A549 (cell line): ENCODE results near the gene GNB5. TPM values are rescaled to one million over a fixed set of nuclear protein-coding genes. Genes with fewer than 3 reads are reported as not detected.

Source experiments
- ATAC-seq, 2 experiments: fragments of 200-7000 bp in 1 of 2; fragments of >200 bp in 1 of 2; cut with Nextera tagmentation in 1 of 2; cut with Tn5 transposase in 1 of 2; 3 replicates each; pipeline versions ENCODE4 v1.8.0 to v1.9.1; 2018 to 2020; ENCODE audit warnings: mild to moderate bottlenecking in 1 of 2, moderate library complexity in 1 of 2
- CTCF ChIA-PET: fragments of 300-600 bp; sonication (Branson Sonifier 250); formaldehyde crosslinking; extraction: SDS; loops from one replicate; lab custom pipeline; 2021; ENCODE audit warnings: antibody characterized with exemption, inconsistent platforms; lab: Yijun Ruan, JAX
- POLR2A ChIA-PET: fragments of 350-600 bp; formaldehyde crosslinking; extraction: SDS; loops from one replicate; lab custom pipeline; 2021; ENCODE audit warnings: antibody characterized with exemption, inconsistent platforms; lab: Yijun Ruan, JAX
- DNase-seq, 2 experiments: peaks; one replicate each; pipeline versions ENCODE4 v3.0.0 to v3.0.0-alpha.2; 2011 to 2016; ENCODE audit warnings: low read depth in 1 of 2, low spot score in 1 of 2
- FAIRE-seq: peaks from 2 replicates; lab custom pipeline; 2011; peaks lifted over from hg19 to GRCh38; lab: Jason Lieb, UNC
- H3K27ac ChIP-seq, 2 experiments: fragments of >200 bp; sonication (Bioruptor Twin); formaldehyde crosslinking; 3 replicates each; pipeline ENCODE4 v1.5.1; 2016 to 2017
- H3K4me1 ChIP-seq: fragments of >200 bp; sonication (Bioruptor Twin); formaldehyde crosslinking; 3 replicates; pipeline ENCODE4 v1.6.1; 2016
- H3K4me2 ChIP-seq: fragments of >200 bp; sonication (Bioruptor Twin); formaldehyde crosslinking; 3 replicates; pipeline ENCODE4 v1.6.1; 2016
- H3K4me3 ChIP-seq: fragments of >200 bp; sonication (Bioruptor Twin); formaldehyde crosslinking; 3 replicates; pipeline ENCODE4 v1.5.1; 2016
- H3K9me3 ChIP-seq: fragments of >200 bp; sonication (Bioruptor Twin); formaldehyde crosslinking; 3 replicates; pipeline ENCODE4 v1.6.1; 2016
- BHLHE40 ChIP-seq: IDR thresholded peaks from 2 replicates; pipeline ENCODE4 v1.6.1; 2012; ENCODE audit warnings: low read depth, low read length, inconsistent platforms
- CBX2 ChIP-seq: fragments of 200-600 bp; sonication (generic); IDR thresholded peaks from 2 replicates; pipeline ENCODE4 v1.6.1; 2016; ENCODE audit warnings: low read depth, mild to moderate bottlenecking, borderline replicate concordance
- CEBPB ChIP-seq, 2 experiments: fragments of >200 bp in 1 of 2; sonication (Bioruptor Twin) in 1 of 2; formaldehyde crosslinking in 1 of 2; IDR thresholded peaks; 2 replicates each; pipeline ENCODE4 v1.6.1; 2012 to 2016
- EHF ChIP-seq: fragments of 250-450 bp; sonication (Bioruptor Pico); IDR thresholded peaks from 2 replicates; pipeline ENCODE4 v1.5.0; 2020; ENCODE audit warnings: mild to moderate bottlenecking
- EHMT2 ChIP-seq: fragments of 200-600 bp; sonication (generic); IDR thresholded peaks from 2 replicates; pipeline ENCODE4 v1.6.1; 2016; ENCODE audit warnings: antibody characterized with exemption, low read depth, mild to moderate bottlenecking, moderate library complexity
- ESRRA ChIP-seq: fragments of 150-350 bp; IDR thresholded peaks from 2 replicates; pipeline ENCODE4 v1.6.1; 2014; ENCODE audit warnings: mild to moderate bottlenecking, low read length, borderline replicate concordance
- FOSL2 ChIP-seq, 2 experiments: fragments of 450-650 bp in 1 of 2; fragments of >200 bp in 1 of 2; sonication (Bioruptor Twin) in 1 of 2; formaldehyde crosslinking; IDR thresholded peaks; 2 replicates each; pipeline versions ENCODE4 v1.5.0 to v1.6.1; 2016 to 2020; ENCODE audit warnings: mild to moderate bottlenecking in 1 of 2, moderate library complexity in 1 of 2
- HEYL ChIP-seq: fragments of 250-450 bp; sonication (Bioruptor Pico); IDR thresholded peaks from 2 replicates; pipeline ENCODE4 v1.8.0; 2021; ENCODE audit warnings: mild to moderate bottlenecking, moderate library complexity
- HOXB13 ChIP-seq: fragments of 250-450 bp; sonication (Bioruptor Pico); IDR thresholded peaks from 2 replicates; pipeline ENCODE4 v1.5.0; 2020; ENCODE audit warnings: low read depth, mild to moderate bottlenecking, moderate library complexity
- JUN ChIP-seq, 2 experiments: fragments of >200 bp; sonication (Bioruptor Twin); formaldehyde crosslinking; IDR thresholded peaks; 2 replicates in 1 of 2; 3 replicates in 1 of 2; pipeline ENCODE4 v1.6.1; 2016 to 2017
- JUNB ChIP-seq: fragments of >200 bp; sonication (Bioruptor Twin); formaldehyde crosslinking; IDR thresholded peaks from 2 replicates; pipeline ENCODE4 v1.6.1; 2016
- KDM1A ChIP-seq: fragments of 200-600 bp; sonication (generic); IDR thresholded peaks from 2 replicates; pipeline ENCODE4 v1.6.1; 2016; ENCODE audit warnings: low read depth, mild to moderate bottlenecking
- KDM5A ChIP-seq: fragments of 200-600 bp; sonication (generic); IDR thresholded peaks from 2 replicates; pipeline ENCODE4 v1.6.1; 2016; ENCODE audit warnings: antibody characterized with exemption, mild to moderate bottlenecking
- NPAS2 ChIP-seq: fragments of 250-450 bp; sonication (Bioruptor Pico); IDR thresholded peaks from 2 replicates; pipeline ENCODE4 v1.8.0; 2022; ENCODE audit warnings: mild to moderate bottlenecking, moderate library complexity, borderline replicate concordance
- PHF8 ChIP-seq: fragments of 200-600 bp; sonication (generic); IDR thresholded peaks from 2 replicates; pipeline ENCODE4 v1.6.1; 2016; ENCODE audit warnings: low read depth, mild to moderate bottlenecking, antibody characterized with exemption, moderate library complexity, borderline replicate concordance
- POLR2AphosphoS2 ChIP-seq: conservative IDR thresholded peaks from 2 replicates; pipeline ENCODE4 v1.6.1; 2012; ENCODE audit warnings: low read length, improper control_type of control experiment, inconsistent platforms
- RAD21 ChIP-seq, 2 experiments: fragments of >200 bp in 1 of 2; sonication (Bioruptor Twin) in 1 of 2; formaldehyde crosslinking in 1 of 2; IDR thresholded peaks in 1 of 2; conservative IDR thresholded peaks in 1 of 2; 2 replicates in 1 of 2; 3 replicates in 1 of 2; pipeline ENCODE4 v1.6.1; 2012 to 2018; ENCODE audit warnings: inconsistent platforms in 1 of 2
- RFX5 ChIP-seq: fragments of 450-650 bp; IDR thresholded peaks from 2 replicates; pipeline ENCODE4 v1.7.1; 2014; ENCODE audit warnings: antibody characterized with exemption, mild to moderate bottlenecking, moderate library complexity
- TFCP2L1 ChIP-seq: fragments of 250-450 bp; sonication (Bioruptor Pico); IDR thresholded peaks from 2 replicates; pipeline ENCODE4 v1.5.0; 2021; ENCODE audit warnings: mild to moderate bottlenecking
- TP53 ChIP-seq: fragments of 250-450 bp; sonication (Bioruptor Pico); IDR thresholded peaks from 2 replicates; pipeline ENCODE4 v1.5.0; 2021; ENCODE audit warnings: mild to moderate bottlenecking, moderate library complexity
- ZC3H11A ChIP-seq: fragments of 450-650 bp; IDR thresholded peaks from 2 replicates; pipeline ENCODE4 v1.6.1; 2014; ENCODE audit warnings: antibody characterized with exemption, mild to moderate bottlenecking
- ZNF302 ChIP-seq: fragments of 250-450 bp; sonication (Bioruptor Pico); IDR thresholded peaks from 2 replicates; pipeline ENCODE4 v1.9.0; 2021; ENCODE audit warnings: inconsistent platforms, mild to moderate bottlenecking, moderate library complexity
- WGBS: methylation state at CpG from one replicate; pipeline ENCODE4 v1.1.6; 2017; ENCODE audit errors: missing lambda C conversion rate; 5-methylcytosine and 5-hydroxymethylcytosine counted together
- polyA plus RNA-seq, 4 experiments: library from polyadenylated mRNA; depleted of rRNA in 3 of 4; stranded (reverse); fragments of >200 nt; fragmentation: RNase III in 1 of 4; extraction: RNeasy Plus Mini Kit Qiagen cat#74134 plus additional on column Dnase treatment in 1 of 4; gene quantifications; 2 replicates in 3 of 4; 3 replicates in 1 of 4; pipeline ENCODE4 v1.2.3, GENCODE V29; 2011 to 2017
- TF ChIP-seq, protein P1 (sequence below): fragments of 250-450 bp; sonication (Bioruptor Pico); IDR thresholded peaks from 2 replicates; pipeline ENCODE4 v1.5.0; 2020; ENCODE audit warnings: low read depth, mild to moderate bottlenecking, moderate library complexity
- TF ChIP-seq, protein P2 (sequence below): fragments of 150-350 bp; IDR thresholded peaks from 2 replicates; pipeline ENCODE4 v1.6.1; 2014; ENCODE audit warnings: low read depth, mild to moderate bottlenecking, low read length
- TF ChIP-seq, protein P3 (sequence below): IDR thresholded peaks from 2 replicates; pipeline ENCODE4 v1.6.1; 2012; ENCODE audit warnings: low read depth, borderline replicate concordance
- TF ChIP-seq, protein P4 (sequence below): fragments of >200 bp; sonication (Bioruptor Twin); formaldehyde crosslinking; IDR thresholded peaks from 2 replicates; pipeline ENCODE4 v1.6.1; 2016
- TF ChIP-seq, protein P5 (sequence below): fragments of 250-450 bp; sonication (Bioruptor Pico); IDR thresholded peaks from 2 replicates; pipeline ENCODE4 v1.5.0; 2021; ENCODE audit warnings: mild to moderate bottlenecking, moderate library complexity, borderline replicate concordance
- TF ChIP-seq, protein P6 (sequence below): fragments of 450-650 bp; IDR thresholded peaks from 2 replicates; pipeline ENCODE4 v1.6.1; 2014; ENCODE audit warnings: antibody characterized with exemption

The GNB5 gene
- polyA plus RNA-seq, 2 of the 4 experiments (the other 2 are of a cell fraction), result 57.2 to 67.5 TPM

DNA sequence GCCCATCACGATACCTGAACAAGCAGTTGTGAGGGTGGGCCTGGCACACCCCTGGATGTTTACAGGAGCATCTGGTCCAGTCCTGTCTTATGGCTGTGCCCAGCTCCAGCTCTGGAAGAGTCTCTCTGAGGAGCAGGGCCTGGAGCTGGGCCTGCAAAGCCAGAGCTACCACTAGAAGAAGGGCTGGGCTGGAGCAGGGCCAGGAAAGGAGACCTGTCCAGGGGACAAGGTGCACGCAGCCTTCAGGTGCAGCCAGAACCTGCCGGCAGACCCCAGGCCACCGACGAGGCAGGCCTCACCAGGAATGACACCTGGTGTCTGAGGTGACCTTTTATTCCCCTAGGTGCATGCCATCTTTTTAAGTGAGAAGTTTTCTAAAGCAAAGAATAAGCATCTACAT, 70.2 kb downstream of the GNB5 start:
- Histone ChIP-seq H3K4me1 (peaks cover 15% of the 10 kb centered on the region), H3K9me3 (no peaks in the 10 kb centered on the region), H3K4me2 (no peak overlapping the region)
- POLR2A ChIA-PET, result no interaction called here
- FAIRE-seq, result no peak
- CTCF ChIA-PET, result interaction anchor here (1.1 to 1.3 kb wide), 2 partner anchors 22 to 106 kb away, joined by 3 read pairs; no protein-coding TSS in a partner anchor
- no peak for DNase-seq
- peak in 1 of 2 experiments; percentile 12; a peak in 2 of 6 replicates for ATAC-seq
- no peak for TF ChIP-seq FOSL2 (IDR thresholded peaks at IDR 0.05)
- TF ChIP-seq FOSL2 (CRISPR knock-in tag; IDR thresholded peaks at IDR 0.05), result no peak
- TF ChIP-seq KDM5A, result no peak
- TF ChIP-seq ZC3H11A, result no peak
- no peak for TF ChIP-seq KDM1A
- no peak for TF ChIP-seq RFX5
- no peak for TF ChIP-seq JUNB
- TF ChIP-seq, protein P1, sequence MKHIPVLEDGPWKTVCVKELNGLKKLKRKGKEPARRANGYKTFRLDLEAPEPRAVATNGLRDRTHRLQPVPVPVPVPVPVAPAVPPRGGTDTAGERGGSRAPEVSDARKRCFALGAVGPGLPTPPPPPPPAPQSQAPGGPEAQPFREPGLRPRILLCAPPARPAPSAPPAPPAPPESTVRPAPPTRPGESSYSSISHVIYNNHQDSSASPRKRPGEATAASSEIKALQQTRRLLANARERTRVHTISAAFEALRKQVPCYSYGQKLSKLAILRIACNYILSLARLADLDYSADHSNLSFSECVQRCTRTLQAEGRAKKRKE (CRISPR knock-in tag), result no peak
- TF ChIP-seq NPAS2, result no peak
- TF ChIP-seq PHF8, result no peak
- TF ChIP-seq, protein P2, sequence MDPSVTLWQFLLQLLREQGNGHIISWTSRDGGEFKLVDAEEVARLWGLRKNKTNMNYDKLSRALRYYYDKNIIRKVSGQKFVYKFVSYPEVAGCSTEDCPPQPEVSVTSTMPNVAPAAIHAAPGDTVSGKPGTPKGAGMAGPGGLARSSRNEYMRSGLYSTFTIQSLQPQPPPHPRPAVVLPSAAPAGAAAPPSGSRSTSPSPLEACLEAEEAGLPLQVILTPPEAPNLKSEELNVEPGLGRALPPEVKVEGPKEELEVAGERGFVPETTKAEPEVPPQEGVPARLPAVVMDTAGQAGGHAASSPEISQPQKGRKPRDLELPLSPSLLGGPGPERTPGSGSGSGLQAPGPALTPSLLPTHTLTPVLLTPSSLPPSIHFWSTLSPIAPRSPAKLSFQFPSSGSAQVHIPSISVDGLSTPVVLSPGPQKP, result no peak
- no peak for TF ChIP-seq CBX2
- TF ChIP-seq, protein P3, sequence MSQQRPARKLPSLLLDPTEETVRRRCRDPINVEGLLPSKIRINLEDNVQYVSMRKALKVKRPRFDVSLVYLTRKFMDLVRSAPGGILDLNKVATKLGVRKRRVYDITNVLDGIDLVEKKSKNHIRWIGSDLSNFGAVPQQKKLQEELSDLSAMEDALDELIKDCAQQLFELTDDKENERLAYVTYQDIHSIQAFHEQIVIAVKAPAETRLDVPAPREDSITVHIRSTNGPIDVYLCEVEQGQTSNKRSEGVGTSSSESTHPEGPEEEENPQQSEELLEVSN, result no peak
- TF ChIP-seq, protein P4, sequence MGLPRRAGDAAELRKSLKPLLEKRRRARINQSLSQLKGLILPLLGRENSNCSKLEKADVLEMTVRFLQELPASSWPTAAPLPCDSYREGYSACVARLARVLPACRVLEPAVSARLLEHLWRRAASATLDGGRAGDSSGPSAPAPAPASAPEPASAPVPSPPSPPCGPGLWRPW, result no peak
- TF ChIP-seq, all 56 proteins: peak for 0
- H3K27ac ChIP-seq, result no peak overlapping the region
- no peak overlapping the region for H3K4me3 ChIP-seq
- WGBS, result 93% methylated on average over 5 of the region's 5 CpGs

DNA sequence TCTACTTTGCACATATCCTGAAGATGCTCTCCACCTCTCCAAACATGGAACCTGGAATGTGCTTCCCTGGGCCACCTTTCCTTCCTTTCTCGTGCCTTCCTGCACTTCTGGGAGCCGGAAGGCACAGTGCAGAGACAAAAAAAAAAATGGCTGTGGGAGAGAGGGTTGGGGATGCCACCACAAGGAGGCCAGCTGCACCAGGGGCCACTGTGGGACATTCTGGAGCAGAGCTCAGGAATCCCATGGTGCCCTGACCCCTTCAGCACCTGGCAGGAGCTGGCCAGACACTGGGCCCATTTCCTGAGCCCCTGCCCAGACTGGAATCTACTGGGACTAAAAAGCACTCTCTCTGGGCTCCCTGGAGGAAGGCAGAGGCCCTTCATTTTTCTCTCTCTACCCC, 70.7 kb downstream of the GNB5 start:
- Histone ChIP-seq H3K4me1 (peaks cover 18% of the 10 kb centered on the region), H3K27ac (no peak overlapping the region), H3K9me3 (no peaks in the 10 kb centered on the region), H3K4me3 (no peak overlapping the region), H3K4me2 (no peak overlapping the region)
- FAIRE-seq (no peak), ATAC-seq (peak; percentile 40 to 49; a peak in 3 of 6 replicates), DNase-seq (no peak)
- 92% methylated on average over 2 of the region's 2 CpGs for WGBS
- TF ChIP-seq EHMT2, result no peak
- TF ChIP-seq JUN (IDR thresholded peaks at IDR 0.05), result no peak
- TF ChIP-seq ZC3H11A, result no peak
- TF ChIP-seq HOXB13 (CRISPR knock-in tag), result no peak
- no peak for TF ChIP-seq TP53 (CRISPR knock-in tag)
- no peak for TF ChIP-seq POLR2AphosphoS2
- TF ChIP-seq TFCP2L1, result no peak
- TF ChIP-seq ESRRA, result no peak
- TF ChIP-seq CEBPB (IDR thresholded peaks at IDR 0.05), result no peak
- TF ChIP-seq PHF8, result no peak
- TF ChIP-seq ZNF302 (CRISPR knock-in tag), result no peak
- TF ChIP-seq, protein P4, result no peak
- TF ChIP-seq, protein P5, sequence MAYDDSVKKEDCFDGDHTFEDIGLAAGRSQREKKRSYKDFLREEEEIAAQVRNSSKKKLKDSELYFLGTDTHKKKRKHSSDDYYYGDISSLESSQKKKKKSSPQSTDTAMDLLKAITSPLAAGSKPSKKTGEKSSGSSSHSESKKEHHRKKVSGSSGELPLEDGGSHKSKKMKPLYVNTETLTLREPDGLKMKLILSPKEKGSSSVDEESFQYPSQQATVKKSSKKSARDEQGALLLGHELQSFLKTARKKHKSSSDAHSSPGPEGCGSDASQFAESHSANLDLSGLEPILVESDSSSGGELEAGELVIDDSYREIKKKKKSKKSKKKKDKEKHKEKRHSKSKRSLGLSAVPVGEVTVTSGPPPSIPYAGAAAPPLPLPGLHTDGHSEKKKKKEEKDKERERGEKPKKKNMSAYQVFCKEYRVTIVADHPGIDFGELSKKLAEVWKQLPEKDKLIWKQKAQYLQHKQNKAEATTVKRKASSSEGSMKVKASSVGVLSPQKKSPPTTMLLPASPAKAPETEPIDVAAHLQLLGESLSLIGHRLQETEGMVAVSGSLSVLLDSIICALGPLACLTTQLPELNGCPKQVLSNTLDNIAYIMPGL (CRISPR knock-in tag), result no peak
- TF ChIP-seq, protein P6, sequence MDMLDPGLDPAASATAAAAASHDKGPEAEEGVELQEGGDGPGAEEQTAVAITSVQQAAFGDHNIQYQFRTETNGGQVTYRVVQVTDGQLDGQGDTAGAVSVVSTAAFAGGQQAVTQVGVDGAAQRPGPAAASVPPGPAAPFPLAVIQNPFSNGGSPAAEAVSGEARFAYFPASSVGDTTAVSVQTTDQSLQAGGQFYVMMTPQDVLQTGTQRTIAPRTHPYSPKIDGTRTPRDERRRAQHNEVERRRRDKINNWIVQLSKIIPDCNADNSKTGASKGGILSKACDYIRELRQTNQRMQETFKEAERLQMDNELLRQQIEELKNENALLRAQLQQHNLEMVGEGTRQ, result no peak
- no peak for TF ChIP-seq BHLHE40
- no peak for TF ChIP-seq KDM1A
- no peak for TF ChIP-seq EHF (CRISPR knock-in tag)
- TF ChIP-seq HEYL (CRISPR knock-in tag), result no peak
- TF ChIP-seq RAD21 (conservative IDR thresholded peaks at IDR 0.05 in 1 of 2, IDR thresholded peaks at IDR 0.05 in 1 of 2), result no peak
- POLR2A ChIA-PET, result no interaction called here
- CTCF ChIA-PET, result interaction anchor here (0.6 to 1.3 kb wide), 6 partner anchors 19 to 107 kb away, joined by 3 to 5 read pairs (median 3); no protein-coding TSS in a partner anchor
